Ovary (tissue), 9 donors: ENCODE measurements around the gene GNG14. TPM values are rescaled to one million over a fixed set of nuclear protein-coding genes. Genes with fewer than 3 reads are reported as not detected.
A peak's percentile ranks its signal among the peaks of the same experiment; 100 is the strongest.
"Not testable (repeated sequence)": the region's sequence is repeated elsewhere in the genome, so short reads cannot be mapped to it uniquely, and the experiment has no call there.

Experiments
- DNase-seq, 5 donors: peaks; one replicate each; pipeline ENCODE4 v3.0.0-alpha.2; 2019 to 2020
- H3K27ac ChIP-seq, 2 donors: fragments of 200-600 bp; one replicate each; pipeline versions ENCODE4 v1.5.1 to v1.8.0; 2019 to 2022
- H3K27me3 ChIP-seq: fragments of 200-600 bp; one replicate; pipeline ENCODE4 v1.8.0; 2022
- H3K36me3 ChIP-seq: fragments of 200-600 bp; sonication (generic); one replicate; pipeline ENCODE4 v1.5.1; 2019
- H3K4me1 ChIP-seq: one replicate; pipeline ENCODE4 v1.8.1; 2013; ENCODE audit warnings: mild to moderate bottlenecking, moderate library complexity; ENCODE audit not compliant: insufficient read depth
- H3K4me3 ChIP-seq: fragments of 200-600 bp; sonication (generic); one replicate; pipeline ENCODE4 v1.5.1; 2017
- H3K9me3 ChIP-seq, 2 donors: fragments of 200-600 bp in 1 of 2; sonication (generic) in 1 of 2; one replicate each; pipeline versions ENCODE4 v1.5.1 to v1.8.1; 2013 to 2019; ENCODE audit warnings: mild to moderate bottlenecking in 1 of 2, moderate library complexity in 1 of 2
- EP300 ChIP-seq: sonication (generic); formaldehyde crosslinking; IDR thresholded peaks from one replicate; pipeline ENCODE4 v1.6.1; 2017; ENCODE audit warnings: antibody characterized with exemption
- POLR2A ChIP-seq: fragments of 450-650 bp; IDR thresholded peaks from one replicate; pipeline ENCODE4 v1.6.1; 2017; ENCODE audit warnings: antibody characterized with exemption, mild to moderate bottlenecking, moderate library complexity
- WGBS, 3 donors: extraction: QIAGEN DNeasy Blood & Tissue Kit in 1 of 3; methylation state at CpG; one replicate each; pipeline versions ENCODE4 v1.1.5 to v1.1.7; 2013 to 2017; 5-methylcytosine and 5-hydroxymethylcytosine counted together
- intact Hi-C, 4 donors: fragments of 100-400 bp; cut with DNase I; formaldehyde crosslinking; loops; one replicate each; pipeline versions ENCODE4 v1.11.0 to v1.15.1; 2022 to 2023
- polyA plus RNA-seq, 2 donors: library from polyadenylated mRNA; stranded (reverse); fragments of 200-250 nt in 1 of 2; fragments of 350-450 nt in 1 of 2; fragmentation: Illumina TruSeq in 1 of 2; extraction: RNeasy Lipid Tissue Mini Kit (QIAGEN cat#74804) in 1 of 2; gene quantifications; one replicate each; pipeline ENCODE4 v1.2.3, GENCODE V29; 2013 to 2014
- total RNA-seq, 7 donors: library from RNA; depleted of rRNA in 2 of 7; stranded (reverse); fragments of >200 nt in 2 of 7; fragmentation: NEBNext Ultra II Directional in 3 of 7; extraction: Animal tissue kit (Norgen Biotek cat#: 25700) in 3 of 7; gene quantifications; one replicate each; pipeline versions ENCODE4 v1.1.0 to v1.2.4, GENCODE V29; 2016 to 2023
- TF ChIP-seq, protein P1 (sequence below), 3 donors: fragments of 450-650 bp in 2 of 3; fragments of 200-600 bp in 1 of 3; IDR thresholded peaks; one replicate each; pipeline versions ENCODE4 v1.5.1 to v1.8.0; 2016 to 2022; ENCODE audit warnings: antibody characterized with exemption in 3 of 3, mild to moderate bottlenecking in 1 of 3
- donor health status: DM: no; HTN: no; CAD: no; lungs with moderate emphysema.
- donor health status: DM: no; HTN: no; CAD: no.
- donor health status: Bipolar disorder and iron deficiency.
- donor health status: DM: yes; HTN: yes; CAD: no.
- donor health status: DM: no; HTN: no; CAD: no.
- donor health status: DM: yes; HTN: yes; CAD: no.

Gene GNG14
- total and polyA plus RNA-seq, 9 donors = not detected

DNA sequence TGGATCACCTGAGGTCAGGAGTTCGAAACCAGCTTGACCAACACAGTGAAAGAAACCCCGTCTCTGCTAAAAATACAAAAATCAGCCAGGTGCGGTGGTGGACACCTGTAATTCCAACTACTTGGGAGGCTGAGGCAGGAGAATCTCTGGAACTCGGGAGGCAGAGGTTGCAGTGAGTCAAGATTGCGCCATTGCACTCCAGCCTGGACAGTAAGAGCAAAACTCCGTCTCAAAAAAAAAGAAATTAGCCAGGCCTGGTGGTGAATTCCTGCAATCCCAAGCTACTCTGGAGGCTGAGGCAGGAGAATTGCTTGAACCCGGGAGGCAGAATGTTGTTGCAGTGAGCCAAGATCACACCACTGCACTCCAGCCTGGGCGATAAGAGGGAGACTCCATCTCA is 20.8 kb downstream of the GNG14 start:
- 89 to 93% (median 92%) methylated on average over 8 of the region's 8 CpGs for WGBS, 3 donors
- Histone ChIP-seq H3K36me3 (no peaks in the 10 kb centered on the region), H3K4me1 (no peaks in the 10 kb centered on the region), H3K9me3 (no peaks in the 10 kb centered on the region), H3K4me3 (no peak overlapping the region), H3K27ac (no peak overlapping the region), H3K27me3 (no peaks in the 10 kb centered on the region)
- DNase-seq = no peak
- TF ChIP-seq EP300 (no peak), POLR2A (no peak)
- TF ChIP-seq, protein P1, sequence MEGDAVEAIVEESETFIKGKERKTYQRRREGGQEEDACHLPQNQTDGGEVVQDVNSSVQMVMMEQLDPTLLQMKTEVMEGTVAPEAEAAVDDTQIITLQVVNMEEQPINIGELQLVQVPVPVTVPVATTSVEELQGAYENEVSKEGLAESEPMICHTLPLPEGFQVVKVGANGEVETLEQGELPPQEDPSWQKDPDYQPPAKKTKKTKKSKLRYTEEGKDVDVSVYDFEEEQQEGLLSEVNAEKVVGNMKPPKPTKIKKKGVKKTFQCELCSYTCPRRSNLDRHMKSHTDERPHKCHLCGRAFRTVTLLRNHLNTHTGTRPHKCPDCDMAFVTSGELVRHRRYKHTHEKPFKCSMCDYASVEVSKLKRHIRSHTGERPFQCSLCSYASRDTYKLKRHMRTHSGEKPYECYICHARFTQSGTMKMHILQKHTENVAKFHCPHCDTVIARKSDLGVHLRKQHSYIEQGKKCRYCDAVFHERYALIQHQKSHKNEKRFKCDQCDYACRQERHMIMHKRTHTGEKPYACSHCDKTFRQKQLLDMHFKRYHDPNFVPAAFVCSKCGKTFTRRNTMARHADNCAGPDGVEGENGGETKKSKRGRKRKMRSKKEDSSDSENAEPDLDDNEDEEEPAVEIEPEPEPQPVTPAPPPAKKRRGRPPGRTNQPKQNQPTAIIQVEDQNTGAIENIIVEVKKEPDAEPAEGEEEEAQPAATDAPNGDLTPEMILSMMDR (IDR thresholded peaks at IDR 0.05) = no peak
- intact Hi-C loops = no loop called here

DNA sequence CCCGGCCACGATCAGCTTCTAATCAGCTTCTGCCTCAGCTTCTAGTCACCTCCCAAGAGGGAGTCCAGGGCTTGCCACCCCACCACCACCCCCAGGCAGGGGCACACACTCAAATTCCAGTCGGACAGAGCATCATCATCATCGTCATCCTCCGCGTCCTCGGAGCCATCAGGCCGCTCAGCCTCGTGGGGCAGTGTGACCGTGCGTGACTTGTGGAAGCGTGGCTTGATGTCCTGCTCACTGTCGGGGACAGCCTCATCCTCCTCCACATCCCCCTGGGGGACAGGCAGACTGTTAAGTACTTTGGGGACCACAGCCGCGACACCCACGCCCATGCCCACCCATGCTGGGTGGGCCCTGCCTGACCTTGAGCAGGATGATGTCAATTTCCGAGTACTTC is 23.4 kb downstream of the GNG14 start:
- H3K9me3 ChIP-seq = no peaks in the 10 kb centered on the region
- 87 to 89% (median 87%) methylated on average over 17 of the region's 17 CpGs for WGBS, 3 donors
- no peaks in the 10 kb centered on the region for H3K36me3 ChIP-seq
- no peak overlapping the region for H3K27ac ChIP-seq
- H3K27me3 ChIP-seq = no peaks in the 10 kb centered on the region
- no peaks in the 10 kb centered on the region for H3K4me1 ChIP-seq
- no peak for TF ChIP-seq POLR2A
- TF ChIP-seq EP300 = no peak
- TF ChIP-seq, protein P1 (IDR thresholded peaks at IDR 0.05) = no peak
- intact Hi-C loops = no loop called here
- DNase-seq = no peak
- H3K4me3 ChIP-seq = no peak overlapping the region

DNA sequence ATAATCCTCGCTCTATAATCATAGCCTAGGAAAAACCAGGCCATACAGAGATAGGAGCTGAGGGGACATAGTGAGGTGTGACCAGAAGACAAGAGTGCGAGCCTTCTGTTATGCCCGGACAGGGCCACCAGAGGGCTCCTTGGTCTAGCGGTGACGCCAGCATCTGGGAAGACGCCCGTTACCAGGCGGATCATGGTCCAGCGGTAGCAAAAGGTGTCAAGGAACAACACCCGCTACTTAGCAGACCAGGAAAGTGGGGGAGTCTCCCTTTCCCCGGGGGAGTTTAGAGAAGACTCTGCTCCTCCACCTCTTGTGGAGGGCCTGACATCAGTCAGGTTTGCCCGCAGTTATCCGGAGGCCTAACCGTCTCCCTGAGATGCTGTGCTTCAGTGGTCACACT is 24.3 kb downstream of the GNG14 start:
- intact Hi-C loops, H3K36me3 ChIP-seq, H3K9me3 ChIP-seq, H3K4me1 ChIP-seq, H3K4me3 ChIP-seq, H3K27me3 ChIP-seq, H3K27ac ChIP-seq: not testable (repeated sequence)
- DNase-seq = peak in 2 of 5 donors; percentile 50 to 64
- 37 to 41% (median 40%) methylated on average over 11 to 12 of the region's 14 CpGs for WGBS, 3 donors

DNA sequence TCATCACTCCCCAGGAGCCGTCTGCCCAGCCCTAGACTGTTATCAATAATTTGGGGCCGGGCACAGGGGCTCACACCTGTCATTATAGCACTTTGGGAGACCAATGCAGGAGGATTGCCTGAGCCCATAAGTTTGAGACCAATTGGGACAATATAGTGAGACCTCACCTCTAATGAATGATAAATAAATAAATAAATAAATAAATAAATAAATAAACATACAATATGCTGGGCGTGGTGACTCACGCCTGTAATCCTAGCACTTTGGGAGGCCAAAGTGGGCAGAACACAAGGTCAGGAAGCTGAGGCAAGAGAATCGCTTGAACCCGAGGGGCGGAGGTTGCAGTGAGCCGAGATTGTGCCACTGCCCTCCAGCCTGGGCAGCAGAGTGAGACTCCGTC is 25.5 kb downstream of the GNG14 start:
- DNase-seq, H3K9me3 ChIP-seq, intact Hi-C loops, H3K4me1 ChIP-seq, H3K27me3 ChIP-seq, H3K36me3 ChIP-seq, H3K27ac ChIP-seq, H3K4me3 ChIP-seq: not testable (repeated sequence)
- 91 to 95% (median 92%) methylated on average over 9 of the region's 9 CpGs for WGBS, 3 donors

DNA sequence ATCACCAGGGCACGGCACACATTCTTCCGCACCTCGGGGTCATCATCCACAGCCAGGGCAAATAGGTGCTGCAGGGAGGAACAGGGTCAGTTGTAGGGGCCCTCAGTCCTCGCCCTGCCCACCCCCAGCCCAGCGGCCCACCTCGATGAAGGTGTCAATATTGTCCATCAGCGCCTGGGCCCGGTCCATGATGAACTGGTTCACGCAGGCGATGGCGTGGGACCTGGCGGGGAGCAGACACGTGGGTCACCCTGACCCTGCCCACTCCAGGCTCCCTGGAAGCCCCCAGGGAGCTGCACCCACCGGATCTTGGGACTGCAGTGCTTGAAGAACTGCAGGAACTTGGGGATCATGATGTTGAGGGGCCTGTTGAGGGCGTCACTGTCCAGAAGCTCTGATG is 27.3 kb downstream of the GNG14 start:
- no peaks in the 10 kb centered on the region for H3K36me3 ChIP-seq

More for the DNA sequence above, 27.3 kb downstream of the GNG14 start:
- intact Hi-C loops = no loop called here
- 82 to 86% (median 84%) methylated on average over 15 of the region's 15 CpGs for WGBS, 3 donors
- Histone ChIP-seq H3K4me1 (peaks cover under 1% of the 10 kb centered on the region), H3K27ac (no peak overlapping the region), H3K9me3 (no peaks in the 10 kb centered on the region), H3K4me3 (no peak overlapping the region), H3K27me3 (no peaks in the 10 kb centered on the region)
- TF ChIP-seq, protein P1 (IDR thresholded peaks at IDR 0.05) = no peak
- no peak for TF ChIP-seq POLR2A
- TF ChIP-seq EP300 = no peak
- DNase-seq = no peak
